Stomach (tissue), 4 donors: ENCODE measurements around the gene KIAA1958.

Experiments used
- POLR2A ChIP-seq, 4 donors: fragments of 450-650 bp; IDR thresholded peaks; one replicate each; pipeline ENCODE4 v1.6.1; 2016; ENCODE audit warnings: antibody characterized with exemption in 4 of 4, control low read depth in 2 of 4, mild to moderate bottlenecking in 1 of 4, moderate library complexity in 1 of 4
- TF ChIP-seq, protein P1 (sequence below), 7 experiments: fragments of 450-650 bp in 4 of 7; fragments of 200-600 bp in 3 of 7; sonication (generic) in 3 of 7; IDR thresholded peaks; one replicate each; pipeline ENCODE4 v1.5.1; 2016 to 2019; ENCODE audit warnings: antibody characterized with exemption in 7 of 7, control low read depth in 2 of 7, mild to moderate bottlenecking in 1 of 7

GRCh38 chr9:112446526-112446925, 40.1 kb upstream of the KIAA1958 start:
- TF ChIP-seq, protein P1, sequence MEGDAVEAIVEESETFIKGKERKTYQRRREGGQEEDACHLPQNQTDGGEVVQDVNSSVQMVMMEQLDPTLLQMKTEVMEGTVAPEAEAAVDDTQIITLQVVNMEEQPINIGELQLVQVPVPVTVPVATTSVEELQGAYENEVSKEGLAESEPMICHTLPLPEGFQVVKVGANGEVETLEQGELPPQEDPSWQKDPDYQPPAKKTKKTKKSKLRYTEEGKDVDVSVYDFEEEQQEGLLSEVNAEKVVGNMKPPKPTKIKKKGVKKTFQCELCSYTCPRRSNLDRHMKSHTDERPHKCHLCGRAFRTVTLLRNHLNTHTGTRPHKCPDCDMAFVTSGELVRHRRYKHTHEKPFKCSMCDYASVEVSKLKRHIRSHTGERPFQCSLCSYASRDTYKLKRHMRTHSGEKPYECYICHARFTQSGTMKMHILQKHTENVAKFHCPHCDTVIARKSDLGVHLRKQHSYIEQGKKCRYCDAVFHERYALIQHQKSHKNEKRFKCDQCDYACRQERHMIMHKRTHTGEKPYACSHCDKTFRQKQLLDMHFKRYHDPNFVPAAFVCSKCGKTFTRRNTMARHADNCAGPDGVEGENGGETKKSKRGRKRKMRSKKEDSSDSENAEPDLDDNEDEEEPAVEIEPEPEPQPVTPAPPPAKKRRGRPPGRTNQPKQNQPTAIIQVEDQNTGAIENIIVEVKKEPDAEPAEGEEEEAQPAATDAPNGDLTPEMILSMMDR (IDR thresholded peaks at IDR 0.05): no peak
- TF ChIP-seq POLR2A (IDR thresholded peaks at IDR 0.05): no peak
